DND-41 (cell line): ENCODE data around the gene TMEM198.

ENCODE experiments used
- ATAC-seq: fragments of 200-7000 bp; cut with Tn5 transposase; 3 replicates; pipeline ENCODE4 v1.9.1; 2021; ENCODE audit warnings: low read depth; ENCODE audit not compliant: insufficient read depth
- DNase-seq: peaks from one replicate; pipeline ENCODE4 v3.0.0-alpha.2; 2020
- H2AFZ ChIP-seq: 2 replicates; pipeline ENCODE4 v1.6.0; 2012; ENCODE audit warnings: low read depth, low read length
- H3K27ac ChIP-seq: 2 replicates; pipeline ENCODE4 v1.5.1; 2012; ENCODE audit warnings: low read length, inconsistent platforms
- H3K27me3 ChIP-seq: fragments of 200-600 bp; sonication (generic); 2 replicates; pipeline ENCODE4 v1.6.0; 2012; ENCODE audit warnings: low read length, mild to moderate bottlenecking, inconsistent platforms; ENCODE audit not compliant: insufficient read depth, poor library complexity
- H3K36me3 ChIP-seq: 2 replicates; pipeline ENCODE4 v1.5.1; 2012; ENCODE audit warnings: low read length, inconsistent platforms; ENCODE audit not compliant: insufficient read depth
- H3K4me1 ChIP-seq: 2 replicates; pipeline ENCODE4 v1.5.1; 2012; ENCODE audit warnings: mild to moderate bottlenecking, low read length; ENCODE audit not compliant: insufficient read depth
- H3K4me2 ChIP-seq: 2 replicates; pipeline ENCODE4 v1.6.0; 2012; ENCODE audit warnings: mild to moderate bottlenecking, moderate library complexity, low read length, inconsistent platforms; ENCODE audit not compliant: insufficient read depth
- H3K4me3 ChIP-seq, 2 experiments: fragments of 200-600 bp in 1 of 2; shearing (Covaris generic) in 1 of 2; 2 replicates each; pipeline ENCODE4 v1.5.1; 2012 to 2016; ENCODE audit warnings: inconsistent platforms in 2 of 2, low read length in 2 of 2, mild to moderate bottlenecking in 2 of 2, low read depth in 1 of 2, moderate library complexity in 1 of 2
- H3K79me2 ChIP-seq: 2 replicates; pipeline ENCODE4 v1.6.0; 2012; ENCODE audit warnings: low read length, inconsistent platforms; ENCODE audit not compliant: insufficient read depth
- H3K9ac ChIP-seq: 2 replicates; pipeline ENCODE4 v1.6.0; 2012; ENCODE audit warnings: low read depth, mild to moderate bottlenecking, inconsistent platforms, low read length, moderate library complexity
- H3K9me3 ChIP-seq: 2 replicates; pipeline ENCODE4 v1.5.1; 2012; ENCODE audit warnings: low read length, moderate library complexity, mild to moderate bottlenecking, inconsistent platforms; ENCODE audit not compliant: insufficient read depth, severe bottlenecking
- H4K20me1 ChIP-seq: 2 replicates; pipeline ENCODE4 v1.6.0; 2012; ENCODE audit warnings: low read length; ENCODE audit not compliant: insufficient read depth
- CTCF ChIP-seq: IDR thresholded peaks from 2 replicates; pipeline ENCODE4 v1.5.1; 2012; ENCODE audit warnings: borderline replicate concordance, low read length, moderate library complexity, mild to moderate bottlenecking; ENCODE audit not compliant: poor library complexity, severe bottlenecking; ENCODE audit errors: extremely low read depth
- EZH2 ChIP-seq: IDR thresholded peaks from 3 replicates; pipeline ENCODE4 v1.6.1; 2012; ENCODE audit warnings: borderline replicate concordance, low read depth, mild to moderate bottlenecking, moderate library complexity, low read length, inconsistent platforms; ENCODE audit not compliant: severe bottlenecking

The TMEM198 gene

GRCh38 chr2:219575566-219576504, 32.0 kb downstream of the TMEM198 start:
- Histone ChIP-seq H3K4me1 (peaks cover 5% of the 10 kb centered on the region), H3K9ac (no peak overlapping the region), H3K9me3 (no peaks in the 10 kb centered on the region), H3K27ac (no peak overlapping the region), H3K4me2 (no peak overlapping the region), H3K4me3 (no peak overlapping the region), H2AFZ (no peak overlapping the region), H3K79me2 (no peaks in the 10 kb centered on the region), H4K20me1 (no peaks in the 10 kb centered on the region), H3K36me3 (no peaks in the 10 kb centered on the region), H3K27me3 (peaks cover 14% of the 10 kb centered on the region)
- ATAC-seq (no peak), DNase-seq (no peak)
- TF ChIP-seq EZH2, result no peak
- TF ChIP-seq CTCF, result no peak

GRCh38 chr2:219576505-219577388, 32.9 kb downstream of the TMEM198 start:
- no peaks in the 10 kb centered on the region for H3K9me3 ChIP-seq
- H3K9ac ChIP-seq, result no peak overlapping the region
- no peak for TF ChIP-seq CTCF
- no peak for TF ChIP-seq EZH2
- H3K79me2 ChIP-seq, result no peaks in the 10 kb centered on the region
- peaks cover 2% of the 10 kb centered on the region for H3K4me1 ChIP-seq
- H2AFZ ChIP-seq, result no peak overlapping the region
- H3K27ac ChIP-seq, result no peak overlapping the region
- DNase-seq, result no peak
- no peak overlapping the region for H3K4me3 ChIP-seq
- H3K4me2 ChIP-seq, result no peak overlapping the region
- H4K20me1 ChIP-seq, result no peaks in the 10 kb centered on the region
- H3K36me3 ChIP-seq, result no peaks in the 10 kb centered on the region
- peaks cover 12% of the 10 kb centered on the region for H3K27me3 ChIP-seq
- ATAC-seq, result no peak

GRCh38 chr2:219578811-219579613, 35.2 kb downstream of the TMEM198 start:
- no peaks in the 10 kb centered on the region for H3K9me3 ChIP-seq
- no peaks in the 10 kb centered on the region for H4K20me1 ChIP-seq
- H3K4me2 ChIP-seq, result no peak overlapping the region
- ATAC-seq (no peak), DNase-seq (no peak)
- no peaks in the 10 kb centered on the region for H3K79me2 ChIP-seq
- H3K27ac ChIP-seq, result no peak overlapping the region
- H2AFZ ChIP-seq, result no peak overlapping the region
- no peak overlapping the region for H3K4me3 ChIP-seq
- no peak overlapping the region for H3K9ac ChIP-seq
- no peaks in the 10 kb centered on the region for H3K4me1 ChIP-seq
- no peaks in the 10 kb centered on the region for H3K36me3 ChIP-seq
- TF ChIP-seq EZH2 (no peak), CTCF (no peak)
- peaks cover 6% of the 10 kb centered on the region for H3K27me3 ChIP-seq
